ENCODE results near the gene MAGEH1.

The MAGEH1 gene

DNA sequence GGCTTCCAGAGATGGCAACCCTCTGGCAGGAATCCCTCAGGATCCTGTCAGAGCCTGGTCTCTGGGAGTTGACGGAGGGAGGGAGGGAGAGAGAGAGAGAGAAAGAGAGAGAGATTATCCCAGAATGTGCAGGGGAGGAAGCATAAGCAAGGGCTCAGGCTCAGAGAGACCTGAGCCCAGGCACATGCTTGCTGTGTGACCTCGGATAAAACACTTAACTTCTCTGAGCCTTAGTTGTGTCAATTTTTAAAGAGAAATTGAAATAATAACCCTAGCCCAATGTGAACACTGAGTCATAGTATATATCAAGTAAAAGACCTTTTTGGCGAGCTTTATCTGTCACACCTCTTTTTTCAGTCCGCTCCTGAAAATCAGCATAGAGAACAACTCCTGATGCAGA lies 38.2 kb downstream of the MAGEH1 start:
- peak in 1 of 56 donors; percentile 21 for DNase-seq

DNA sequence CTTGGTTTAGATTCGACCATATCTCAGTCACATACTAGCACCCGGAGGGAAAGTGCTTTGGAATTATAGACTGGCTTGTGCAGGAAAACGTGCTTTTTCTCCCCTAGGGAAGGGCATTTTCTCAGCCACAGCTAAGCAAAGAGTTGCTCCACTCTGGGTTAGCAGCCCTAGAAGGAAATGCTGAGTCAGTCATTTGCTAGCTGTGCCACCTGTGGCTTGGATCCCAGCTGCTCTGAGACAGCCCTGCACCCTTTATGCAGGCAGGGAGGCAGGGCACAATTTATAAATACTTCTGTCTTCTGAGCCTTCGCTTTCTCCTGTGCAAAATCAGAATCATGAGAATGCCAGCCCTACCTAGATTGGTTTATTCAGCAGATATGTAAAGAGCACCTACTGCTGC lies 39.0 kb downstream of the MAGEH1 start:
- DNase-seq: no peak

Measured in nucleus accumbens (tissue), 56 donors.